ENCODE results near the gene LIMCH1. TPM values are rescaled to one million over a fixed set of nuclear protein-coding genes. Genes with fewer than 3 reads are reported as not detected.

The LIMCH1 gene
- total RNA-seq, 4 donors from 2014 or later: 57.6 to 106 (median 90.5) TPM

- H3K36me3 ChIP-seq: no peaks in the 10 kb centered on the region
- WGBS, 2 donors: 64 to 66% methylated on average over 6 of the region's 6 CpGs
- no peak for DNase-seq (ENCODE audit: low spot score in 2 of 2)
Observed at GRCh38 chr4:41528512-41529205, 9.3 kb upstream of the LIMCH1 start.

DNA sequence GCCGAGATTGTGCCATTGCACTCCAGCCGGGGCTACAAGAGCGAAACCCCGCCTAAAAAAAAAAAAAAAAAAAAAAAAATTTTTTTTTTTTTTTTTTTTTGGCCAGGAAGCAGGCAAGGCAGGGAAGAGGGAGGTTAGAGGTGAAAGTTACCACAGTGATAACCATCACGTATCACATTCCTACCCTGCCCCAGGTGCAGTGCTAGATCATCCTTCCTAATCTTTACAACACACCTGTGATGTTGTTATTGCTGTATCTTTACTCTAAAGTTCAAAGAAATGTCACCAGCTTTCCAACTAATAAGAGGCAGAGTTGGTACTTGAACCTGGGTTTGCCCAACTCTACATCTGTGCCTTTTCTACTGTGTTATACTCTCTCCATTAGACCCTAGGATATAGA, 7.2 kb upstream of the LIMCH1 start:
- no peak overlapping the region for H3K27ac ChIP-seq
- no peaks in the 10 kb centered on the region for H3K9me3 ChIP-seq
- no peaks in the 10 kb centered on the region for H3K36me3 ChIP-seq
- no peak for TF ChIP-seq CTCF (IDR thresholded peaks at IDR 0.05)
- no peak for TF ChIP-seq POLR2A (IDR thresholded peaks at IDR 0.05)
- no peak for TF ChIP-seq EP300 (IDR thresholded peaks at IDR 0.05)
- no peak for DNase-seq (ENCODE audit: low spot score in 2 of 2)
- WGBS, 2 donors: 93 to 95% methylated on average over 5 of the region's 5 CpGs
- no peak overlapping the region for H3K4me3 ChIP-seq
- peaks cover 0 to 4% (median 0%) of the 10 kb centered on the region in 4 donors for H3K4me1 ChIP-seq
- no peaks in the 10 kb centered on the region for H3K27me3 ChIP-seq

More at GRCh38 chr4:41528512-41529205, 9.3 kb upstream of the LIMCH1 start:
- TF ChIP-seq EP300 (IDR thresholded peaks at IDR 0.05) (no peak), POLR2A (IDR thresholded peaks at IDR 0.05) (no peak), CTCF (IDR thresholded peaks at IDR 0.05) (no peak)
- no peak overlapping the region for H3K4me3 ChIP-seq
- no peak overlapping the region for H3K27ac ChIP-seq
- H3K4me1 ChIP-seq: peaks cover 0 to 9% (median 0%) of the 10 kb centered on the region in 4 donors
- no peaks in the 10 kb centered on the region for H3K9me3 ChIP-seq
- no peaks in the 10 kb centered on the region for H3K27me3 ChIP-seq

DNA sequence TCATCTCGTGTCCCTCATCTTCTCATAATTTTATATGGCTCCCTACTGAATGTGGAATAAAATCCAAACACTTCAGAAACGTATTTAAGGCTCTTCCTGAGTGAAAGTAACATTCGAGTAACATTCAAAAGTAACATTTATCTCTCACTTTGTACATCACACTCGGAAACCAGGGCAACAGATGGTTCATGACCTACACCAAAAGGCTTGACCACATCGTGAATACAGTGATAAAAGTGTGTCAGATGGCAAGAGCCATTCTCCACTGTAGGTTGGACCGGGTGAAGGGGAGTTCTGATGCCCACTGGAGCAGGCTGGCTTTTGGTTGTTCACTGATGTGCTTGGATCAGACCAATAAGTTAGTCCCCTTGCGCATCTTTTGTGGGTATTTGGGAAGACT, 5.6 kb upstream of the LIMCH1 start:
- 91 to 97% methylated on average over 7 of the region's 7 CpGs for WGBS, 2 donors
- peaks cover 0 to 10% (median 0%) of the 10 kb centered on the region in 4 donors for H3K4me1 ChIP-seq
- no peak overlapping the region for H3K4me3 ChIP-seq
- H3K9me3 ChIP-seq: no peaks in the 10 kb centered on the region
- H3K36me3 ChIP-seq: no peaks in the 10 kb centered on the region
- DNase-seq (ENCODE audit: low spot score in 2 of 2): no peak
- TF ChIP-seq CTCF (IDR thresholded peaks at IDR 0.05) (no peak), POLR2A (IDR thresholded peaks at IDR 0.05) (no peak), EP300 (IDR thresholded peaks at IDR 0.05) (no peak)
- no peaks in the 10 kb centered on the region for H3K27me3 ChIP-seq
- no peak overlapping the region for H3K27ac ChIP-seq

DNA sequence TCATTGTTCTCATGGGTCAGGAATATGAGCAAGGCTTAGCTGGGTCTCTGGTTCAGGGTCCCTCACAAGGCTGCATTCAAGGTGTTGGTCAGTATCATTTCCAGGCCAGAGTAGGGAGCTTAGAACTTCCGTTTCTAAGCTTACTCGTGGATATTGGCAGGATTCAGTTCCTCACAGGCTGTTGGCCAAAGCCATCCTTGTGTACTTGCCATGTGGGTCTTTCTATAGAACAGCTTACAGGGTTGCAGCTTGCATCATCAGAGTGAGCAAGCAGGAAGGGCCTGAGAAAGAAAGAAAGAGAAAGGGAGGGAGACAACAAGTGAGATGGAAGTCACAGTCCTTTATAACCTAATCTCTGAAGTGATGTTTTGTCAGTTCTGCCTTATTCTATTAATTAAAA, 5.1 kb upstream of the LIMCH1 start:
- Histone ChIP-seq H3K9me3 (no peaks in the 10 kb centered on the region), H3K27me3 (no peaks in the 10 kb centered on the region), H3K4me1 (peaks cover 0 to 12% (median 0%) of the 10 kb centered on the region in 4 donors), H3K4me3 (no peak overlapping the region), H3K27ac (no peak overlapping the region), H3K36me3 (no peaks in the 10 kb centered on the region)
- TF ChIP-seq CTCF (IDR thresholded peaks at IDR 0.05): no peak
- TF ChIP-seq POLR2A (IDR thresholded peaks at IDR 0.05): no peak
- TF ChIP-seq EP300 (IDR thresholded peaks at IDR 0.05): no peak
- WGBS, 2 donors: 35 to 63% methylated on average over 2 of the region's 2 CpGs
- no peak for DNase-seq (ENCODE audit: low spot score in 2 of 2)

GRCh38 chr4:41533680-41534079, 4.3 kb upstream of the LIMCH1 start:
- 95% methylated on average over 3 of the region's 3 CpGs for WGBS, 2 donors
- TF ChIP-seq EP300 (IDR thresholded peaks at IDR 0.05): no peak
- TF ChIP-seq POLR2A (IDR thresholded peaks at IDR 0.05): no peak
- no peak for TF ChIP-seq CTCF (IDR thresholded peaks at IDR 0.05)
- Histone ChIP-seq H3K4me1 (peaks cover 0 to 20% (median 0%) of the 10 kb centered on the region in 4 donors), H3K4me3 (no peak overlapping the region), H3K36me3 (no peaks in the 10 kb centered on the region), H3K27ac (no peak overlapping the region), H3K27me3 (no peaks in the 10 kb centered on the region), H3K9me3 (no peaks in the 10 kb centered on the region)
- no peak for DNase-seq (ENCODE audit: low spot score in 2 of 2)
